C4-2B (cell line): Measurements from ENCODE around the gene DENND4C.

Experiments
- CTCF ChIP-seq: fragments of 450-650 bp; conservative IDR thresholded peaks from 2 replicates; pipeline ENCODE4 v1.5.1; 2017; ENCODE audit warnings: mild to moderate bottlenecking
- ZFX ChIP-seq: fragments of 450-650 bp; IDR thresholded peaks from 2 replicates; pipeline ENCODE4 v1.6.1; 2017

- TF ChIP-seq CTCF (peak; percentile 40), ZFX (no peak)
Observed at GRCh38 chr9:19371942-19372341, 141.4 kb downstream of the DENND4C start.
